HCT116 (cell line): ENCODE measurements around the gene GUCY2C. TPM values are rescaled to one million over a fixed set of nuclear protein-coding genes. Genes with fewer than 3 reads are reported as not detected.

Source experiments
- ATAC-seq: fragments of 200-7000 bp; cut with Tn5 transposase; 2 replicates; pipeline ENCODE4 v1.9.1; 2020; ENCODE audit warnings: mild to moderate bottlenecking, moderate library complexity
- BruUV-seq: library from RNA; stranded (reverse); fragments of 400-500 nt; replicated peaks from 2 replicates; lab custom pipeline; 2021; lab: Mats Ljungman, UMichigan
- CTCF ChIA-PET: fragments of 300-600 bp; sonication (Branson Sonifier 250); formaldehyde crosslinking; loops from one replicate; lab custom pipeline; 2021; ENCODE audit warnings: antibody characterized with exemption; lab: Charles Lee
- POLR2A ChIA-PET: fragments of 300-600, 350-600 bp; sonication (Branson Sonifier 250); formaldehyde crosslinking; loops from one replicate; lab custom pipeline; 2021; ENCODE audit warnings: antibody characterized with exemption; lab: Charles Lee
- RAD21 ChIA-PET, 2 experiments: fragments of 300-600 bp; sonication (Branson Sonifier 250); formaldehyde crosslinking; loops; one replicate each; lab custom pipeline; 2023; ENCODE audit warnings: low total read pairs in 2 of 2; ENCODE audit not compliant: uncharacterized antibody in 2 of 2, unreplicated experiment in 2 of 2, low non-redundant PET in 1 of 2; lab: Charles Lee
- DNase-seq: peaks from one replicate; pipeline ENCODE4 v3.0.0-alpha.2; 2010; ENCODE audit warnings: low read depth, low spot score
- H2AFZ ChIP-seq: fragments of 200-600 bp; shearing (Covaris generic), sonication (generic); 2 replicates; pipeline ENCODE4 v1.6.1; 2017; ENCODE audit warnings: low read depth, mixed run types, mixed read lengths, antibody characterized with exemption, low read length; ENCODE audit not compliant: poor library complexity, severe bottlenecking
- H3K27ac ChIP-seq: 2 replicates; pipeline ENCODE4 v1.5.1; 2012; ENCODE audit warnings: low read depth, low read length
- H3K27me3 ChIP-seq: fragments of 200-600 bp; sonication (generic); 2 replicates; pipeline ENCODE4 v1.6.1; 2016; ENCODE audit warnings: mixed run types, low read length, mixed read lengths; ENCODE audit not compliant: insufficient read depth
- H3K36me3 ChIP-seq, 2 experiments: fragments of 200-500 bp in 1 of 2; fragments of 200-600 bp in 1 of 2; sonication (Bioruptor generic) in 1 of 2; sonication (generic) in 1 of 2; 2 replicates each; pipeline versions ENCODE4 v1.5.1 to v1.6.1; 2014 to 2016; ENCODE audit warnings: low read length in 2 of 2, inconsistent platforms in 1 of 2, mixed read lengths in 1 of 2, mixed run types in 1 of 2; ENCODE audit not compliant: insufficient read depth in 2 of 2, control insufficient read depth in 1 of 2
- H3K4me1 ChIP-seq, 2 experiments: fragments of 200-600 bp in 1 of 2; sonication (generic) in 1 of 2; 2 replicates each; pipeline versions ENCODE4 v1.5.1 to v1.6.1; 2012 to 2017; ENCODE audit warnings: low read length in 2 of 2, inconsistent platforms in 1 of 2, mild to moderate bottlenecking in 1 of 2, mixed read lengths in 1 of 2, mixed run types in 1 of 2, moderate library complexity in 1 of 2; ENCODE audit not compliant: insufficient read depth in 2 of 2, control insufficient read depth in 1 of 2
- H3K4me2 ChIP-seq: fragments of 200-600 bp; sonication (generic); 2 replicates; pipeline ENCODE4 v1.6.1; 2017; ENCODE audit warnings: mixed run types, low read length, mixed read lengths
- H3K4me3 ChIP-seq, 2 experiments: fragments of 200-600 bp in 1 of 2; sonication (generic) in 1 of 2; replicated peaks in 1 of 2; 2 replicates each; pipeline ENCODE4 v1.5.1; 2011 to 2016; ENCODE audit warnings: low read length in 2 of 2, control low read depth in 1 of 2, low read depth in 1 of 2, mild to moderate bottlenecking in 1 of 2, mixed read lengths in 1 of 2, mixed run types in 1 of 2
- H3K79me2 ChIP-seq: fragments of 200-600 bp; sonication (generic); 2 replicates; pipeline ENCODE4 v1.6.1; 2017; ENCODE audit warnings: mild to moderate bottlenecking, mixed run types, low read length, moderate library complexity, mixed read lengths; ENCODE audit not compliant: insufficient read depth
- H3K9ac ChIP-seq: fragments of 200-600 bp; sonication (generic); 2 replicates; pipeline ENCODE4 v1.6.1; 2016; ENCODE audit warnings: low read length, mixed read lengths
- H3K9me2 ChIP-seq: fragments of 200-600 bp; sonication (generic), shearing (Covaris generic); 2 replicates; pipeline ENCODE4 v1.6.1; 2017; ENCODE audit warnings: mixed run types, mild to moderate bottlenecking, moderate library complexity; ENCODE audit not compliant: insufficient read depth
- H3K9me3 ChIP-seq, 2 experiments: fragments of 200-500 bp in 1 of 2; fragments of 200-600 bp in 1 of 2; sonication (Bioruptor generic) in 1 of 2; sonication (generic) in 1 of 2; 2 replicates each; pipeline ENCODE4 v1.6.1; 2014 to 2017; ENCODE audit warnings: low read length in 2 of 2, mixed read lengths in 2 of 2, inconsistent platforms in 1 of 2, low read depth in 1 of 2, mild to moderate bottlenecking in 1 of 2, mixed run types in 1 of 2, moderate library complexity in 1 of 2; ENCODE audit not compliant: control insufficient read depth in 1 of 2, insufficient read depth in 1 of 2
- H4K20me1 ChIP-seq: fragments of 200-600 bp; sonication (generic), shearing (Covaris generic); 2 replicates; pipeline ENCODE4 v1.6.1; 2017; ENCODE audit warnings: mixed run types, mild to moderate bottlenecking, moderate library complexity; ENCODE audit not compliant: insufficient read depth
- ELF1 ChIP-seq: IDR thresholded peaks from 2 replicates; pipeline ENCODE4 v1.6.1; 2012; ENCODE audit warnings: low read depth, borderline replicate concordance
- EZH2phosphoT487 ChIP-seq: fragments of 200-600 bp; IDR thresholded peaks from 2 replicates; pipeline ENCODE4 v1.6.1; 2018; ENCODE audit warnings: antibody characterized with exemption, borderline replicate concordance
- JUND ChIP-seq: IDR thresholded peaks from 2 replicates; pipeline ENCODE4 v1.6.1; 2012
- POLR2A ChIP-seq: IDR thresholded peaks from 2 replicates; pipeline ENCODE4 v1.7.0; 2011; ENCODE audit warnings: borderline replicate concordance; ENCODE audit not compliant: insufficient read depth, insufficient read length; ENCODE audit errors: extremely low read depth
- POLR2AphosphoS5 ChIP-seq: IDR thresholded peaks from 2 replicates; pipeline ENCODE4 v1.6.1; 2011; ENCODE audit warnings: mild to moderate bottlenecking, low read depth, low read length, moderate library complexity
- REST ChIP-seq: IDR thresholded peaks from 2 replicates; pipeline ENCODE4 v1.6.1; 2012; ENCODE audit warnings: low read depth
- SIN3A ChIP-seq: IDR thresholded peaks from 2 replicates; pipeline ENCODE4 v1.6.1; 2012; ENCODE audit warnings: low read depth
- SP1 ChIP-seq: IDR thresholded peaks from 2 replicates; pipeline ENCODE4 v1.6.1; 2012; ENCODE audit warnings: low read depth
- SRF ChIP-seq: IDR thresholded peaks from 2 replicates; pipeline ENCODE4 v1.6.1; 2012; ENCODE audit warnings: low read depth
- YY1 ChIP-seq: IDR thresholded peaks from 2 replicates; pipeline ENCODE4 v1.6.1; 2011; ENCODE audit warnings: low read length, low read depth, moderate library complexity, mild to moderate bottlenecking; ENCODE audit not compliant: insufficient replicate concordance; ENCODE audit errors: extremely low read depth
- ZFX ChIP-seq: fragments of 450-650 bp; IDR thresholded peaks from 2 replicates; pipeline ENCODE4 v1.6.1; 2017
- ZNF274 ChIP-seq: fragments of 200-500 bp; sonication (Bioruptor generic); IDR thresholded peaks from 2 replicates; pipeline ENCODE4 v1.6.1; 2014; ENCODE audit warnings: mild to moderate bottlenecking, low read depth, low read length, inconsistent platforms
- intact Hi-C: fragments of 100-400 bp; cut with micrococcal nuclease; formaldehyde crosslinking; loops from 2 replicates; pipeline ENCODE4 v1.10.0; 2022
- total RNA-seq: library from RNA; stranded (reverse); gene quantifications from one replicate; pipeline ENCODE4 v1.2.1, GENCODE V29; 2021; ENCODE audit not compliant: unreplicated experiment
- TF ChIP-seq, protein P1 (sequence below): IDR thresholded peaks from 2 replicates; pipeline ENCODE4 v1.6.1; 2012

Gene GUCY2C
- total RNA-seq, 1 experiment from 2014 or later: not detected

- no peak overlapping the region for H2AFZ ChIP-seq
- no peaks in the 10 kb centered on the region for H3K9me3 ChIP-seq
- no peak overlapping the region for H3K27ac ChIP-seq
- POLR2A ChIA-PET: no interaction called here
- no peak overlapping the region for H3K4me3 ChIP-seq
- no TSS peak for BruUV-seq
- ATAC-seq: no peak
- H3K27me3 ChIP-seq: no peaks in the 10 kb centered on the region
- no peaks in the 10 kb centered on the region for H3K79me2 ChIP-seq
- no peaks in the 10 kb centered on the region for H4K20me1 ChIP-seq
- H3K9ac ChIP-seq: no peak overlapping the region
- no peaks in the 10 kb centered on the region for H3K4me1 ChIP-seq
- CTCF ChIA-PET: interaction anchor here (0.8 to 1.4 kb wide), 4 partner anchors 19 to 391 kb away, joined by 3 to 5 read pairs (median 4); no protein-coding TSS in a partner anchor
- H3K4me2 ChIP-seq: no peak overlapping the region
- DNase-seq: no peak
- TF ChIP-seq POLR2AphosphoS5 (no peak), ELF1 (no peak), JUND (no peak), ZNF274 (no peak), REST (no peak), YY1 (no peak), ZFX (no peak), EZH2phosphoT487 (no peak), SIN3A (no peak), POLR2A (no peak), SP1 (no peak), SRF (no peak)
- TF ChIP-seq, protein P1, sequence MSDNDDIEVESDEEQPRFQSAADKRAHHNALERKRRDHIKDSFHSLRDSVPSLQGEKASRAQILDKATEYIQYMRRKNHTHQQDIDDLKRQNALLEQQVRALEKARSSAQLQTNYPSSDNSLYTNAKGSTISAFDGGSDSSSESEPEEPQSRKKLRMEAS: no peak
- intact Hi-C loops: no loop called here
- H3K9me2 ChIP-seq: no peaks in the 10 kb centered on the region
- no peaks in the 10 kb centered on the region for H3K36me3 ChIP-seq
- RAD21 ChIA-PET: no interaction called here
These were observed 67.6 kb downstream of the GUCY2C start for GRCh38 chr12:14628771-14629170.
